Measurements from ENCODE around the gene TREH. TPM values are rescaled to one million over a fixed set of nuclear protein-coding genes. Genes with fewer than 3 reads are reported as not detected.

The TREH gene
- total and polyA plus RNA-seq, 2 experiments from 2014 or later: 0.06 TPM; not detected in 1

- Histone ChIP-seq H4K20me1 (ENCODE audit: insufficient read depth) (no peaks in the 10 kb centered on the region), H3K9ac (no peak overlapping the region), H3K4me2 (ENCODE audit: unreplicated experiment) (no peak overlapping the region), H3K79me2 (ENCODE audit: insufficient read depth) (no peaks in the 10 kb centered on the region), H3F3A (ENCODE audit: insufficient read depth) (no peaks in the 10 kb centered on the region), H2AFZ (no peak overlapping the region), H3K9me2 (ENCODE audit: insufficient read depth) (no peaks in the 10 kb centered on the region), H3K36me3 (ENCODE audit: low read depth) (no peaks in the 10 kb centered on the region), H3K27me3 (replicated peaks; ENCODE audit: insufficient read depth) (no peaks in the 10 kb centered on the region; the same call in 1 of the 2 replicates), H3K9me3 (ENCODE audit: low read depth) (no peaks in the 10 kb centered on the region), H3K4me1 (ENCODE audit: insufficient read depth) (no peaks in the 10 kb centered on the region), H3K27ac (no peak overlapping the region), H3K4me3 (no peak overlapping the region)
- TF ChIP-seq EZH2 (IDR thresholded peaks at IDR 0.05; ENCODE audit: insufficient read depth, poor library complexity, severe bottlenecking): no peak
- no peak for TF ChIP-seq EZH2phosphoT487 (IDR thresholded peaks at IDR 0.05; ENCODE audit: insufficient read depth, low read depth)
- in situ Hi-C loops (cut with MboI): no loop called here
- peak; percentile 14 for DNase-seq
- WGBS, 2 experiments (ENCODE audit: low coverage in 1 of 2, low lambda C conversion rate in 2 of 2, missing lambda C conversion rate in 2 of 2): 54 to 57% methylated on average over 12 of the region's 12 CpGs
Observed at GRCh38 chr11:118705791-118706545, 26.5 kb upstream of the TREH start.

- Histone ChIP-seq H3K9me3 (ENCODE audit: low read depth) (no peaks in the 10 kb centered on the region), H3K4me2 (ENCODE audit: unreplicated experiment) (no peak overlapping the region), H3F3A (ENCODE audit: insufficient read depth) (no peaks in the 10 kb centered on the region), H3K4me1 (ENCODE audit: insufficient read depth) (no peaks in the 10 kb centered on the region), H3K27ac (no peak overlapping the region), H3K27me3 (replicated peaks; ENCODE audit: insufficient read depth) (no peaks in the 10 kb centered on the region; the same call in 1 of the 2 replicates), H3K9me2 (ENCODE audit: insufficient read depth) (no peaks in the 10 kb centered on the region), H3K9ac (no peak overlapping the region), H4K20me1 (ENCODE audit: insufficient read depth) (no peaks in the 10 kb centered on the region), H2AFZ (no peak overlapping the region), H3K79me2 (ENCODE audit: insufficient read depth) (no peaks in the 10 kb centered on the region), H3K36me3 (ENCODE audit: low read depth) (no peaks in the 10 kb centered on the region), H3K4me3 (no peak overlapping the region)
- 69 to 73% methylated on average over 15 of the region's 15 CpGs for whole genome bisulfite sequencing, 2 experiments (ENCODE audit: low coverage in 1 of 2, low lambda C conversion rate in 2 of 2, missing lambda C conversion rate in 2 of 2)
- in situ Hi-C loops (cut with MboI): no loop called here
- TF ChIP-seq EZH2phosphoT487 (IDR thresholded peaks at IDR 0.05; ENCODE audit: insufficient read depth, low read depth) (no peak), EZH2 (IDR thresholded peaks at IDR 0.05; ENCODE audit: insufficient read depth, poor library complexity, severe bottlenecking) (no peak)
- DNase-seq: no peak
Observed at GRCh38 chr11:118705111-118705741, 25.8 kb upstream of the TREH start.

- WGBS, 2 experiments (ENCODE audit: low coverage in 1 of 2, low lambda C conversion rate in 2 of 2, missing lambda C conversion rate in 2 of 2): 91% methylated on average over 5 of the region's 5 CpGs
- H3K4me1 ChIP-seq (ENCODE audit: insufficient read depth): no peaks in the 10 kb centered on the region
- H3K27me3 ChIP-seq (replicated peaks; ENCODE audit: insufficient read depth): no peaks in the 10 kb centered on the region; the same call in 1 of the 2 replicates
- no peak for DNase-seq
- no peak overlapping the region for H2AFZ ChIP-seq
- H3K9me2 ChIP-seq (ENCODE audit: insufficient read depth): no peaks in the 10 kb centered on the region
- no peak for TF ChIP-seq EZH2phosphoT487 (IDR thresholded peaks at IDR 0.05; ENCODE audit: insufficient read depth, low read depth)
- TF ChIP-seq EZH2 (IDR thresholded peaks at IDR 0.05; ENCODE audit: insufficient read depth, poor library complexity, severe bottlenecking): no peak
- H3K79me2 ChIP-seq (ENCODE audit: insufficient read depth): no peaks in the 10 kb centered on the region
- no peak overlapping the region for H3K4me3 ChIP-seq
- H3K36me3 ChIP-seq (ENCODE audit: low read depth): no peaks in the 10 kb centered on the region
- H3K27ac ChIP-seq: no peak overlapping the region
- no peak overlapping the region for H3K9ac ChIP-seq
- no peak overlapping the region for H3K4me2 ChIP-seq (ENCODE audit: unreplicated experiment)
- H3F3A ChIP-seq (ENCODE audit: insufficient read depth): no peaks in the 10 kb centered on the region
- H4K20me1 ChIP-seq (ENCODE audit: insufficient read depth): no peaks in the 10 kb centered on the region
- in situ Hi-C loops (cut with MboI): no loop called here
- H3K9me3 ChIP-seq (ENCODE audit: low read depth): no peaks in the 10 kb centered on the region
Observed at GRCh38 chr11:118703563-118704106, 24.2 kb upstream of the TREH start.

GRCh38 chr11:118699506-118700220 lies 20.2 kb upstream of the TREH start:
- WGBS, 2 experiments (ENCODE audit: low coverage in 1 of 2, low lambda C conversion rate in 2 of 2, missing lambda C conversion rate in 2 of 2): 75 to 80% methylated on average over 7 of the region's 7 CpGs
- Histone ChIP-seq H3K9ac (no peak overlapping the region), H3K4me1 (ENCODE audit: insufficient read depth) (no peaks in the 10 kb centered on the region), H4K20me1 (ENCODE audit: insufficient read depth) (no peaks in the 10 kb centered on the region), H3K9me3 (ENCODE audit: low read depth) (no peaks in the 10 kb centered on the region), H3K79me2 (ENCODE audit: insufficient read depth) (no peaks in the 10 kb centered on the region), H3K27ac (no peak overlapping the region), H3K27me3 (replicated peaks; ENCODE audit: insufficient read depth) (no peaks in the 10 kb centered on the region), H3K4me3 (no peak overlapping the region), H3K4me2 (ENCODE audit: unreplicated experiment) (no peak overlapping the region), H3F3A (ENCODE audit: insufficient read depth) (no peaks in the 10 kb centered on the region), H2AFZ (no peak overlapping the region), H3K9me2 (ENCODE audit: insufficient read depth) (no peaks in the 10 kb centered on the region), H3K36me3 (ENCODE audit: low read depth) (no peaks in the 10 kb centered on the region)
- in situ Hi-C loops (cut with MboI): loop anchor here (10.0 kb wide), 1 partner anchor 245 kb away; no protein-coding TSS in a partner anchor
- no peak for DNase-seq
- TF ChIP-seq EZH2phosphoT487 (IDR thresholded peaks at IDR 0.05; ENCODE audit: insufficient read depth, low read depth) (no peak), EZH2 (IDR thresholded peaks at IDR 0.05; ENCODE audit: insufficient read depth, poor library complexity, severe bottlenecking) (no peak)

Measured in GM23248 (cell line).